ENCODE measurements around the gene CPEB4. TPM values are rescaled to one million over a fixed set of nuclear protein-coding genes. Genes with fewer than 3 reads are reported as not detected.

CPEB4 gene
- total RNA-seq, 1 experiment from 2014 or later: 18.0 TPM

DNA sequence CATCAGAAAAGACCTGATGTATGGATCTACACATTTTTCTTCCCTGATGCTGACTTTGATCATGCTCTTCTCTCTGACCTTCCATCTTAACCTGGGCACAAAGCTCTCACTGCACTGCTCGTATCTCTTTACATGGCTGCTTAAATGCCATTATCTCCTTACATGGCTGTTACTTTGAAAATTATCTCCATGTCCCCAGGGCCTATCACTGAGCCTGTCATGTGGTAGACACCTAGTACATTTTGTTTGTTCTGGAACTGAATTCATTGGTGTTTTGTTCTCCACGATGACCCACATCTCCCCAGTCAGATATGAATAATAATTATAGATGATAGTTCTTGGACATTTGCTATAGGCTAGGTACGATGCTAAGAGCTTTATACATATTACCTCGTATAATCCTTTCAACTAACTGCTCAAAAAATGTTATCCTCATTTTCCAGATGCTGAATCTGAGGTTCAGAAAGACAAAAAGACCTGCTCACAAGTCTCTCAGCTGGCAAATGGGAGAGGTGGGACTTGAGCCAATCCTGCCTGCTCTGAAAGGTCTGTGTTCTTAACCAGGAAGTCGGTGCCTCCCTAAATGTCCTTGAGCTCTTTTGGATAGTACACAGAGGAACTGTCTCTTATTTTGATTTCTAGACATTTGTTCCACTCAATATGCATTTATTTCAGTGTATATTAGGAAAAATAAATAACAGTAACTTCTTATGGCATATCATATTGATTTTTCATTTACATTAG lies 9.8 kb upstream of the CPEB4 start:
- in situ Hi-C loops (cut with HindIII; ENCODE audit: low pct_unique_long_range_greater_than_20kb, low sequenced_read_pairs): no loop called here
- DNase-seq (ENCODE audit: low read depth, low spot score): no peak

- in situ Hi-C loops (cut with HindIII; ENCODE audit: low pct_unique_long_range_greater_than_20kb, low sequenced_read_pairs): no loop called here
Measured at GRCh38 chr5:173880306-173880985, 7.7 kb upstream of the CPEB4 start.

DNA sequence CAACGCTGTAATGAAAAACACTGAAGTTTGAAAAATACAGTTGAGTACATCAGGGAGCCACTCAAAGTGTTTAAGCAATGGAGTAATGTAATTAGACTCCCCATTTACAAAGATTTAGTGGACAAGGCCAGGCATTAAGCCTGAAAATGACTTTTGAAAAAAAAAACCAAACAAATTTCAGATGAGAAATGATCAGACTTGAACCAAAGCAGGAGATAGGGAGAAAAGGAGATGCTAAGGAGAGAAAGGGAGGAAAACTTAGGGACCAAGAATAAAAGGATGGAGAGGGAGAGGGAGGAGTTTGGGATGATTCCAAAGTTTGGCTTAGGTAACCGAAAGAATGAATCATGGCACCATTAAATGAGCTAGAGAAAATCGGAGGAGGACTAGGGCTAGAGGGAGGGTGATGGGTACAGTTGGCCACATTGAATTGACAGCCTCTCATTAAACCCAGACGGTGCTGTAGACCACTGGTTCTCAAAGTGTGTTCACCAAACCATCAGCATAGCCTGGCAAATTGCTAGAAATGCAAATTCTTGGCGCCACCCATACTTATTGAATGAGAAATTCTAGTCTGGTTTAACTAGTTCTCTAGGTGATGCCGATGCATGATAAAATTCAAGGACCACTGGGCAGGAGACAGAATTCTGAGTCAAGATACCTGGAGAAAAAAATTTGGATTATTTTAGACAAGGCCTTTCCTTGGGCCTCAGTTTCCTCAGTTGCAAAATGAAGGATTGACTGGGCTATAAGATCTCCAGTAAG lies 6.2 kb upstream of the CPEB4 start:
- in situ Hi-C loops (cut with HindIII; ENCODE audit: low pct_unique_long_range_greater_than_20kb, low sequenced_read_pairs): no loop called here
- DNase-seq (ENCODE audit: low read depth, low spot score): no peak

More at GRCh38 chr5:173880306-173880985, 7.7 kb upstream of the CPEB4 start:
- DNase-seq (ENCODE audit: low read depth, low spot score): no peak

- no peak for DNase-seq (ENCODE audit: low read depth, low spot score)
- in situ Hi-C loops (cut with HindIII; ENCODE audit: low pct_unique_long_range_greater_than_20kb, low sequenced_read_pairs): no loop called here
Measured at GRCh38 chr5:173882632-173883031, 5.5 kb upstream of the CPEB4 start.

DNA sequence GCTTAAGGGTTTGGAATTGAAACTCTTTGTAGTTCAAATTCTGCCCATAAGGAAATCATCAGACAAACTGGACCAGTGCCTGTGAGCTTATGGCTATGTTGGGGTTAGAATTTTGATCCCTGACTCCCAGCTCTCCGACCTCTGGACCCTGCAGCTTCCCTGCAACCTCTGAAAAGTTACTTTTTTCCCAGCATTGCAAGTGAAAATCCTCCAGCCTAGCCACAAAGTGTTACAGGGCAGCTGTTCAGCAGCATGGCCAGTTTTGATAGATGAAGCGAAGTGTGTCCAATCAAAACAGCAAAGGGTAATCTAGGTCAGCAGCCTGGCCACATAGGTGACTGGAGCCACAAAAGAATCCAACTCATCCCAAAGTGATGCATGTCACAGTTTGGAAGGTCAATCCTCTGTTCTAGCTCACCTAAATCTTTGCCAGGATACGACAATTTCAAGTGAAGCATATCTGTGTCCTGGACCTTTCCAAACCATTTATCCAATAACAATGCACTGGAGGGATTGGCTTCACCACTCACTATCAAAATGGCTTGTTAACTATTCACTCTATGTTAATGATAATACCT lies 4.7 kb upstream of the CPEB4 start:
- DNase-seq (ENCODE audit: low read depth, low spot score): no peak
- in situ Hi-C loops (cut with HindIII; ENCODE audit: low pct_unique_long_range_greater_than_20kb, low sequenced_read_pairs): no loop called here

DNA sequence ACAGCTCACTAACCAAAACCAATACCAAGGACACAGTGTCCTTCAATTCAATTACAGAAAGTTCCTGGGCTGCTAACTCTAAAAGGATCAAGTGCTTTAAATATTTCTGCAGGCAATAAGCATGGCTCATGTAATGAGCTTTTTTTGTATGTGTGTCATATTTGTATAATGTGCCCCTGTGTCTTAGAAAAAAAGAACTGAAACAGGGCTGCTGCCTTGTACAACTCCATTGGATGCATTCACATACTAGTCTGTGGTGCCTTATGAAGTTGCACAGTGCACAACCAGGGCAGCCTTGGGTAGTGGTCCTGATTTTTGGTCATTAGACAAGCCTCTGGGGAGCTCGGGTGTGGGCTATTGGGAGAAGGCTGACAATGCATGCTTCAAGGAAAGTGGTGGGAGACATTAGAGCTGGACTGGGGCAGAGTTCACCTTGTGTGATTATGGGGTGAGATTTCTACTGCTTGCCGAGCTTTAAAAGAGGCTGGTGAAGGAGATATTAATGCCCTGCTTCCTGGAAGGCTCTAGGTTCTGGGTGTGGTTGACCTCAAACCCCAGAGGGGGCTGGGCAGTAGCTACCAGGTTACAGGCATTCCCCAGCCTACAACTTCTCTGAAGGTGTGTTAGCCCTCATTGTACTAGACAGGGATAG lies 3.6 kb upstream of the CPEB4 start:
- in situ Hi-C loops (cut with HindIII; ENCODE audit: low pct_unique_long_range_greater_than_20kb, low sequenced_read_pairs): no loop called here
- DNase-seq (ENCODE audit: low read depth, low spot score): no peak

DNA sequence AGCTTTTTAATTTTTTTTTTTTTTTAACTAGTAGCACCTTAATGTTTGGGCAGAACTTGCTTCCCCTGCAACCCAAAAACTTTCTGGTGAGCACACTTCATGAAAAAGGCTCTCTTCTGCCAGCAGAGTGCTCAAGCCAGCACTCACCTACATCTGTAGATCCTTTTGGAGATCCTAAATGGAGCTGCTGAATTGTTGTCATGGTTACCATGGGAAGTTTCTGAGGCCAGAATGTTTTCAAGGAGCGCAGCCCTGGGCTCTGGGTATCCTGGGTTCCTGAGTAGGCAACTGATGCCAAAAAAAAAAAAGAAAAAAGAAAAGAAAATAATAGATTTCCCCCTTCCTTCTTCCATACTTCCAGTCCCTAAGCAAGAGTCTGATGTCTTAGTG lies 3.1 kb upstream of the CPEB4 start:
- in situ Hi-C loops (cut with HindIII; ENCODE audit: low pct_unique_long_range_greater_than_20kb, low sequenced_read_pairs): no loop called here
- no peak for DNase-seq (ENCODE audit: low read depth, low spot score)

DNA sequence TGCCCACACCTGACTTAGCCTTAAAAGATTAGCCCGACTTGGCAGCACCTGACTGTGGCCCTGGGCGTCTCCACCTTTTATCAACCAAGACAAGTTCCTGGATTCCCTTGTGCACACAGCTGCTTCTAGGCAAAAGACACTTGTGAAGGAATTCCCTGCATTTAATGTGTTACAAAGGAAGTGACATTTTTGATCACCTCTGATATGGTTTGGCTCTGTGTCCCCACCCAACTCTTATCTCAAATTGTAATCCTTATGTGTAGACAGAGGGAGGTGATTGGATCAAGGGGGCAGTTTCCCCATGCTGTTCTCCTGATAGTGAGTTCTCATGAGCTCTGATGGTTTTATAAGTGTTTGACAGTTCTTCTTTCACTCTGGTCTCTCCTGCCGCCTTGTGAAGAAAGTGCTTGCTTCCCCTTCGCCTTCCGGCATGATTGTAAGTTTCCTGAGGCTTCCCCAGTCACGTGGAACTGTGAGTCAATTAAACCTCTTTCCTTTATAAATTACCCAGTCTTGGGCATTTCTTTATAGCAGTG lies 2.6 kb upstream of the CPEB4 start:
- DNase-seq (ENCODE audit: low read depth, low spot score): no peak
- in situ Hi-C loops (cut with HindIII; ENCODE audit: low pct_unique_long_range_greater_than_20kb, low sequenced_read_pairs): no loop called here

GRCh38 chr5:173886150-173886549 lies 2.0 kb upstream of the CPEB4 start:
- in situ Hi-C loops (cut with HindIII; ENCODE audit: low pct_unique_long_range_greater_than_20kb, low sequenced_read_pairs): no loop called here
- DNase-seq (ENCODE audit: low read depth, low spot score): no peak

- in situ Hi-C loops (cut with HindIII; ENCODE audit: low pct_unique_long_range_greater_than_20kb, low sequenced_read_pairs): no loop called here
- no peak for DNase-seq (ENCODE audit: low read depth, low spot score)
Measured at GRCh38 chr5:173888473-173889131, 453 bp downstream of the CPEB4 start.

DNA sequence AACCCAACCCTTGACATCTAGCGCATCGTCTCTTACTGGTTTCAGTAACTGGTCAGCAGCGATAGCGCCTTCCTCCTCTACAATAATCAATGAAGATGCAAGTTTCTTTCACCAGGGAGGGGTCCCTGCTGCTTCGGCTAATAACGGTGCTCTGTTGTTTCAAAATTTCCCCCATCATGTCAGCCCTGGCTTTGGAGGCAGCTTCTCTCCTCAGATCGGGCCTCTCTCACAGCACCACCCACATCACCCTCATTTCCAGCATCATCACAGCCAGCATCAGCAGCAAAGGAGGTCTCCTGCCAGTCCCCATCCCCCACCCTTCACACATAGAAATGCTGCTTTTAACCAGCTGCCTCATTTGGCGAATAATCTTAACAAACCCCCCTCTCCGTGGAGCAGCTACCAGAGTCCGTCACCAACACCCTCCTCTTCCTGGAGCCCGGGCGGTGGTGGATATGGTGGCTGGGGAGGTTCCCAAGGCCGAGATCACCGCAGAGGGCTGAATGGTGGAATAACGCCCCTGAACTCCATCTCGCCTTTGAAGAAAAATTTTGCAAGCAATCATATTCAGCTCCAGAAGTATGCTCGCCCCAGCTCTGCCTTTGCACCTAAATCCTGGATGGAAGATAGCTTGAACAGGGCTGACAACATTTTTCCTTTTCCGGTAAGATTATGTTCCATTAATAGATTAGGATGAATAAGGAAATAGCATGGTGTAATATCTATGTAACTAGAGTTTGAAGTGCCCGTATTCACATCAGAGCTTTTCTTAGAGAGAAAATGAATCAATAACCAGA lies 2.2 kb downstream of the CPEB4 start:
- no peak for DNase-seq (ENCODE audit: low read depth, low spot score)
- in situ Hi-C loops (cut with HindIII; ENCODE audit: low pct_unique_long_range_greater_than_20kb, low sequenced_read_pairs): no loop called here

- DNase-seq (ENCODE audit: low read depth, low spot score): no peak
- in situ Hi-C loops (cut with HindIII; ENCODE audit: low pct_unique_long_range_greater_than_20kb, low sequenced_read_pairs): no loop called here
Measured at GRCh38 chr5:173891308-173892116, 3.4 kb downstream of the CPEB4 start.

DNA sequence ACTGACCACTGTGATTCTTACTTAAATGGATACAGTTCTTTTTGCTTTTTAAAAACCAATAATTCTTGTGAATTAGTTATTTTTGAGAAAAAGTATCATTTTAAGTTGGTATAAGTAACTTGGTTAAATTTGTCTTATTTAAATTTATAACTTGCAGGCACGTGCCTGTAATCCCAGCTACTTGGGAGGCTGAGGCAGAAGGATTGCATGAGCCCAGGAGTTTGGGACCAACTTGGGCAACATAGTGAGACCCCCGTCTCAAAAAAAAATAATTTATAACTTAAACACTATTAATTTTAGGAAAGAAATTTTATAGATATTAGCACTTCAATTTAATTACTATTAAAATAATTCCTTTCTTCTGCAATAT lies 5.0 kb downstream of the CPEB4 start:
- in situ Hi-C loops (cut with HindIII; ENCODE audit: low pct_unique_long_range_greater_than_20kb, low sequenced_read_pairs): no loop called here
- no peak for DNase-seq (ENCODE audit: low read depth, low spot score)

- in situ Hi-C loops (cut with HindIII; ENCODE audit: low pct_unique_long_range_greater_than_20kb, low sequenced_read_pairs): no loop called here
- DNase-seq (ENCODE audit: low read depth, low spot score): no peak
Measured at GRCh38 chr5:173895401-173896165, 7.4 kb downstream of the CPEB4 start.

DNA sequence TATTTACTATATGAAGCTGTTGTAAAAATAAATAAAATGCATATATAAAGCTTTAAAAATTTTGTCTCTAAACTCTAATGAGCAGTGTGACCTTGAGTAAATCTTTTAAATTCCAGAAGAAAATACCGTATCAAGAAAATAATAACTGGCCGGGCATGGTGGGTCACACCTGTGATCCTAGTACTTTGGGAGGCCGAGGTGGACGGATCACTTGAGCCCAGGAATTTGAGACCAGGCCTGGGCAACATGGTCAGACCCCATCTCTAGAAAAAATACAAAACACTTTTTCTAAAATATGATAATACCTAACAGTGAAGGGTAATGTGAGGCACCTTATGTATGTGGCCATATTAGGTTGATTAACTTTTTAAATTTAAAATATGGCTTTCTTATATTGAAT lies 8.5 kb downstream of the CPEB4 start:
- in situ Hi-C loops (cut with HindIII; ENCODE audit: low pct_unique_long_range_greater_than_20kb, low sequenced_read_pairs): no loop called here
- DNase-seq (ENCODE audit: low read depth, low spot score): no peak

Data from SK-MEL-5 (cell line).